HepG2 (cell line): ENCODE data around the gene ZNF48. TPM values are rescaled to one million over a fixed set of nuclear protein-coding genes. Genes with fewer than 3 reads are reported as not detected.

Source experiments
- CREM ChIP-seq, 2 experiments: sonication (generic) in 1 of 2; formaldehyde crosslinking in 1 of 2; IDR thresholded peaks; 2 replicates each; pipeline versions ENCODE4 v1.4.0 to v1.6.1; 2016 to 2020; ENCODE audit warnings: antibody characterized with exemption in 1 of 2, mild to moderate bottlenecking in 1 of 2, missing genetic modification reagents in 1 of 2
- ELF1 ChIP-seq: sonication (generic); formaldehyde crosslinking; IDR thresholded peaks from 2 replicates; pipeline ENCODE4 v1.4.0; 2020; ENCODE audit warnings: missing genetic modification reagents
- ELK4 ChIP-seq: sonication (generic); formaldehyde crosslinking; IDR thresholded peaks from 2 replicates; pipeline ENCODE4 v1.9.0; 2021; ENCODE audit warnings: missing genetic modification reagents, borderline replicate concordance
- FOXP1 ChIP-seq, 2 experiments: fragments of 450-650 bp in 1 of 2; IDR thresholded peaks; 2 replicates each; pipeline ENCODE4 v1.6.1; 2017 to 2018; ENCODE audit warnings: antibody characterized with exemption in 1 of 2
- HOXA9 ChIP-seq: sonication (generic); formaldehyde crosslinking; IDR thresholded peaks from 2 replicates; pipeline ENCODE4 v1.8.1; 2022; ENCODE audit warnings: missing genetic modification reagents, mild to moderate bottlenecking, moderate library complexity, borderline replicate concordance
- JUND ChIP-seq: sonication (generic); formaldehyde crosslinking; IDR thresholded peaks from 2 replicates; pipeline ENCODE4 v1.8.0; 2022; ENCODE audit warnings: mild to moderate bottlenecking, missing genetic modification reagents
- MYC ChIP-seq: sonication (generic); formaldehyde crosslinking; IDR thresholded peaks from 2 replicates; pipeline ENCODE4 v1.9.0; 2021; ENCODE audit warnings: missing genetic modification reagents, borderline replicate concordance
- PAF1 ChIP-seq: IDR thresholded peaks from 2 replicates; pipeline ENCODE4 v1.6.1; 2016; ENCODE audit warnings: missing genetic modification reagents, missing compliant biosample characterization
- RARA ChIP-seq: IDR thresholded peaks from 2 replicates; pipeline ENCODE4 v1.6.1; 2016; ENCODE audit warnings: missing genetic modification reagents, missing compliant biosample characterization
- RFX3 ChIP-seq: IDR thresholded peaks from 2 replicates; pipeline ENCODE4 v1.6.1; 2016; ENCODE audit warnings: missing biosample characterization, missing genetic modification reagents
- SALL1 ChIP-seq: sonication (generic); formaldehyde crosslinking; IDR thresholded peaks from 2 replicates; pipeline ENCODE4 v1.8.0; 2022; ENCODE audit warnings: mild to moderate bottlenecking, missing genetic modification reagents
- SMAD9 ChIP-seq: sonication (generic); formaldehyde crosslinking; IDR thresholded peaks from 2 replicates; pipeline ENCODE4 v1.5.1; 2020; ENCODE audit warnings: mild to moderate bottlenecking, missing genetic modification reagents
- SMARCC2 ChIP-seq: fragments of 450-650 bp; IDR thresholded peaks from 2 replicates; pipeline ENCODE4 v1.6.1; 2017; ENCODE audit warnings: antibody characterized with exemption, mild to moderate bottlenecking
- SP2 ChIP-seq: sonication (generic); formaldehyde crosslinking; IDR thresholded peaks from 2 replicates; pipeline ENCODE4 v1.5.1; 2020; ENCODE audit warnings: mild to moderate bottlenecking, missing genetic modification reagents
- TBL1XR1 ChIP-seq: fragments of 150-350 bp; IDR thresholded peaks from 2 replicates; pipeline ENCODE4 v1.6.1; 2014; ENCODE audit warnings: borderline replicate concordance, low read length; ENCODE audit not compliant: partially characterized antibody
- ZBTB3 ChIP-seq: sonication (generic); formaldehyde crosslinking; IDR thresholded peaks from 2 replicates; pipeline ENCODE4 v1.4.0; 2020; ENCODE audit warnings: low read depth, mild to moderate bottlenecking, moderate library complexity, missing genetic modification reagents, borderline replicate concordance
- ZFX ChIP-seq: sonication (generic); formaldehyde crosslinking; IDR thresholded peaks from 2 replicates; pipeline ENCODE4 v1.4.0; 2020; ENCODE audit warnings: mild to moderate bottlenecking, low read depth, missing genetic modification reagents, moderate library complexity
- ZHX1 ChIP-seq: sonication (generic); formaldehyde crosslinking; IDR thresholded peaks from 2 replicates; pipeline ENCODE4 v1.8.1; 2022; ENCODE audit warnings: low read depth, mild to moderate bottlenecking, missing genetic modification reagents
- ZKSCAN1 ChIP-seq: fragments of 150-350 bp; IDR thresholded peaks from 2 replicates; pipeline ENCODE4 v1.6.1; 2014; ENCODE audit warnings: low read length
- ZKSCAN5 ChIP-seq: sonication (generic); formaldehyde crosslinking; IDR thresholded peaks from 2 replicates; pipeline ENCODE4 v1.5.1; 2020; ENCODE audit warnings: mild to moderate bottlenecking, missing genetic modification reagents
- ZNF136 ChIP-seq: sonication (generic); formaldehyde crosslinking; IDR thresholded peaks from 2 replicates; pipeline ENCODE4 v1.8.1; 2022; ENCODE audit warnings: low read depth, mild to moderate bottlenecking, moderate library complexity, missing genetic modification reagents
- ZNF253 ChIP-seq: sonication (generic); formaldehyde crosslinking; IDR thresholded peaks from 2 replicates; pipeline ENCODE4 v1.8.0; 2022; ENCODE audit warnings: mild to moderate bottlenecking, missing genetic modification reagents, borderline replicate concordance
- ZNF431 ChIP-seq: sonication (generic); formaldehyde crosslinking; IDR thresholded peaks from 2 replicates; pipeline ENCODE4 v1.9.0; 2022; ENCODE audit warnings: missing genetic modification reagents, low read depth, mild to moderate bottlenecking, borderline replicate concordance
- ZNF563 ChIP-seq: sonication (generic); formaldehyde crosslinking; IDR thresholded peaks from 2 replicates; pipeline ENCODE4 v1.8.0; 2022; ENCODE audit warnings: mild to moderate bottlenecking, moderate library complexity, missing genetic modification reagents
- ZNF614 ChIP-seq: IDR thresholded peaks from 2 replicates; pipeline ENCODE4 v1.6.1; 2018; ENCODE audit warnings: missing biosample characterization, missing genetic modification reagents, inconsistent platforms, borderline replicate concordance
- ZNF816 ChIP-seq: sonication (generic); formaldehyde crosslinking; IDR thresholded peaks from 2 replicates; pipeline ENCODE4 v1.8.0; 2022; ENCODE audit warnings: missing genetic modification reagents, mild to moderate bottlenecking, borderline replicate concordance
- ZNF883 ChIP-seq: sonication (generic); formaldehyde crosslinking; IDR thresholded peaks from 2 replicates; pipeline ENCODE4 v1.5.1; 2020; ENCODE audit warnings: mild to moderate bottlenecking, missing genetic modification reagents; ENCODE audit errors: not compliant biosample characterization
- ZSCAN25 ChIP-seq: sonication (generic); formaldehyde crosslinking; IDR thresholded peaks from 2 replicates; pipeline ENCODE4 v1.8.0; 2022; ENCODE audit warnings: mild to moderate bottlenecking, missing genetic modification reagents
- polyA plus RNA-seq, 8 experiments: library from polyadenylated mRNA; depleted of rRNA in 3 of 8; stranded (reverse) in 7 of 8; unstranded in 1 of 8; fragments of >200 nt; fragmentation: Illumina TruSeq in 4 of 8; extraction: Trizol in 4 of 8; gene quantifications; 2 replicates each; pipeline versions ENCODE4 v1.2.1 to v1.2.3, GENCODE V29; 2011 to 2016; ENCODE audit warnings: low read depth in 4 of 8, missing spikeins in 1 of 8, mixed read lengths in 1 of 8; ENCODE audit not compliant: insufficient read depth in 1 of 8
- total RNA-seq, 5 experiments: library from RNA; depleted of rRNA; stranded (reverse); fragments of >200 nt; fragmentation: Illumina TruSeq; extraction: Trizol; gene quantifications; 2 replicates each; pipeline ENCODE4 v1.2.3, GENCODE V29; 2016; ENCODE audit warnings: low read depth in 1 of 5

Gene ZNF48
- total and polyA plus RNA-seq, 2 of the 13 experiments (the other 11 are each of a cell fraction or from before 2014, with no cell fraction given) = 9.9 to 12.3 TPM

- 0 out of 2 replicates have a peak, but pooled peaks have one; percentile 24 for TF ChIP-seq SMARCC2
- no peak for TF ChIP-seq ZNF883
- peak; percentile 68 for TF ChIP-seq FOXP1 (IDR thresholded peaks at IDR 0.05)
- peak; percentile 79 for TF ChIP-seq FOXP1 (CRISPR knock-in tag; IDR thresholded peaks at IDR 0.05)
- TF ChIP-seq HOXA9 (CRISPR knock-in tag) = no peak
- peak; percentile 42; the same call in 1 of the 2 replicates for TF ChIP-seq CREM (IDR thresholded peaks at IDR 0.05)
- TF ChIP-seq CREM (CRISPR knock-in tag; IDR thresholded peaks at IDR 0.05) = no peak
- peak; percentile 66; the same call in 1 of the 2 replicates for TF ChIP-seq ZNF563
- peak; percentile 36; the same call in 1 of the 2 replicates for TF ChIP-seq ZFX
- TF ChIP-seq PAF1 (CRISPR knock-in tag) = no peak
- peak; percentile 97 for TF ChIP-seq SALL1 (CRISPR knock-in tag)
- 0 out of 2 replicates have a peak, but pooled peaks have one; percentile 20 for TF ChIP-seq ZNF431
- peak; percentile 52; the same call in 1 of the 2 replicates for TF ChIP-seq ZSCAN25 (CRISPR knock-in tag)
- TF ChIP-seq ZKSCAN5 (CRISPR knock-in tag) = no peak
- 0 out of 2 replicates have a peak, but pooled peaks have one; percentile 41 for TF ChIP-seq ZNF614 (CRISPR knock-in tag)
- TF ChIP-seq RARA (CRISPR knock-in tag) = 0 out of 2 replicates have a peak, but pooled peaks have one; percentile 60
- no peak for TF ChIP-seq ELK4 (CRISPR knock-in tag)
- TF ChIP-seq ZKSCAN1 = no peak
- no peak for TF ChIP-seq ZNF253
- TF ChIP-seq JUND (CRISPR knock-in tag) = peak; percentile 93
- TF ChIP-seq SP2 (CRISPR knock-in tag) = no peak
- no peak for TF ChIP-seq MYC
- TF ChIP-seq ELF1 (CRISPR knock-in tag) = no peak
- 0 out of 2 replicates have a peak, but pooled peaks have one; percentile 47 for TF ChIP-seq ZNF136
- peak; percentile 99 for TF ChIP-seq ZBTB3 (CRISPR knock-in tag)
- TF ChIP-seq ZHX1 (CRISPR knock-in tag) = no peak
- no peak for TF ChIP-seq RFX3 (CRISPR knock-in tag)
- no peak for TF ChIP-seq SMAD9 (CRISPR knock-in tag)
- 0 out of 2 replicates have a peak, but pooled peaks have one; percentile 28 for TF ChIP-seq ZNF816 (CRISPR knock-in tag)
- TF ChIP-seq TBL1XR1 = peak; percentile 23
Measured at GRCh38 chr16:30437511-30438046, 42.4 kb downstream of the ZNF48 start (continued).
